Activated T-cell treated with anti-CD3 and anti-CD28 coated beads, Interleukin-2, amount 50 U/mL, for 48 hours (primary cell): ENCODE data around the gene STRBP.
"Not testable (repeated sequence)": the region's sequence is repeated elsewhere in the genome, so short reads cannot be mapped to it uniquely, and the experiment has no call there.

Experiments
- DNase-seq, 2 experiments: peaks; one replicate each; pipeline ENCODE4 v3.0.0-alpha.2; 2020

STRBP gene

GRCh38 chr9:123187131-123187530 is 81.3 kb downstream of the STRBP start:
- no peak for DNase-seq

DNA sequence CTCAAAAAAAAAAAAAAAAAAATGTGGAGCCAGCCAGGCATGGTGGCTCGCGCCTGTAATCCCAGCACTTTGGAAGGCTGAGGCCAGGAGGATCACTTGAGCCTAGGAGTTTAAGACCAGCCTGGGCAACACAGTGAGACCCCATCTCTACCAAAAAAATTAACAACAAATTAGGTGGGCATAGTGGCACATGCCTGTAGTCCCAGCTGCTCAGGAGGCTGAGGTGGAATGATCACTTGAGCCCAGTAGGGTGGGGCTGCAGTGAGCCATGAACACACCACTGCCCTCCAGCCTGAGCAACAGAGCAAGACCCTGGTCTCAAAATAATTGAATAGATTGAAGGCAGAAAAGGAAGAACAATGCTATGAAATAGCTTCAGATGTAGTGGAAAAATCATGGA is 82.4 kb downstream of the STRBP start:
- not testable (repeated sequence) for DNase-seq

DNA sequence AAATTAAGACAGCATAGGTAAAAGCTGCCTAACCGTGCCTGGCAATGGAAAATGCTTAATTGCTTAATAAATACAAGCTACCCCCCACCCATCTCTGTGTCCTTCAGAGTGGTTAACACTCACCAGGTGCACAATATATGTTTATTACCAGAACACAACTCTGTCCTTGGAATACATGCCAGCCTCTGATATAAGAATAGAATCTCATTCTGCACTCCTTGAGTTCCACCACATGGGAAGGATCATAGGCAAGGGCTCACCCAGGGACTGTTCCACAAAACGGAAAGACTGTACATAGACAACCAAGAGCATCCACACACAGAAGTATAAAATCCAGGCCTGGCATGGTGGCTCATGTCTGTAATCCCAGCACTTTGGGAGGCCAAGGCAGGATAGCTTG is 91.4 kb downstream of the STRBP start:
- no peak for DNase-seq

- DNase-seq, result no peak
Measured at GRCh38 chr9:123175854-123176629, 92.3 kb downstream of the STRBP start.

DNA sequence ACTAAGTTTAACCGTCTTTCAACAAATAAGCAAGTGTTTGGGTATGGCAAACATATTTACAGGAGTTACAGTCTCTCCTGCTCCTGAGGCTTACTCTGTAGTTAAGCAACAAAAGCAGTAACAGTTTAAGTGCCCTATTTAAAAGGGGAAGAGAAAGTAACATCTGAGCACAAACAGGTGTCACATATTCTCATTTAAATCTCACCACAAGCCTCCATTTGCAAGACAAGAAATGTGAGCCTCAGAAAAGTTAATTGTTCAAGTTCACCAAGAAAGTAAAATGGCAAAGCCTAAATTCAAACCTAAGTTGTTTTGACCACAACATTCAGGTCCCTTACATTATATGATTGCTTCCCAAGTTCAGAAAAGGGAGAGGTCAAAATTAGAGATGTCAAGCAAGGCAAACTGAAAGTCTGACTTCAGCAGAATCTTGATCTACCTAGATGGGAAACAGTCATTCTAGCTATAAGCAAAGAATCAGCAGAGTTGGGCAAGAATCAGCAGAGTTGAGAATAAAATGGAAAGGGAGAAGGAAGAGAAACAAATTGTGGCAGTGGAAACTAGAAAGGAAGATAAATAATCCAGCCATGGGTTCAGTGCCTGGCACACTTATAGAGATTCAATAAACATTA is 93.4 kb downstream of the STRBP start:
- no peak for DNase-seq

- DNase-seq, result no peak
Measured at GRCh38 chr9:123174079-123174478, 94.3 kb downstream of the STRBP start.

GRCh38 chr9:123169926-123170325 is 98.5 kb downstream of the STRBP start:
- no peak for DNase-seq

DNA sequence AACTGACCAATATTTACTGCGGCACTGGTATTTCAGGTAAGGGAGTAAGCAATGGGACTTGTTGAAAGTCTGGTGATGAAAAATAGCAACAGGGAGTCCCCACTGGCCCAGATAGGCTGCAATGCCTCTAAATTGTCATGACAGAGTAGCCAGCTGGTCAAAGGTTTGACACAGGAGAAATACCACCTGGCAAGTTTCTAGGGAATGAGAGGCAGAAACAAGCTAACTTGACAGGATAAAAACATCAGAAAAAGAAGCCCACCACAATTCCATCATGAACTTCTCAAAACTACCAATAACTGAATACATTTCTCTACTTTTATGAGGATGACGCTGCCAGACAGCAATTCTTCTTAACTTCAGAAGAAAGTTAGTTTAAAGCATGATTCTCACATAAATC is 99.8 kb downstream of the STRBP start:
- DNase-seq, result no peak

GRCh38 chr9:123167474-123167873 is 100.9 kb downstream of the STRBP start:
- DNase-seq, result no peak

DNA sequence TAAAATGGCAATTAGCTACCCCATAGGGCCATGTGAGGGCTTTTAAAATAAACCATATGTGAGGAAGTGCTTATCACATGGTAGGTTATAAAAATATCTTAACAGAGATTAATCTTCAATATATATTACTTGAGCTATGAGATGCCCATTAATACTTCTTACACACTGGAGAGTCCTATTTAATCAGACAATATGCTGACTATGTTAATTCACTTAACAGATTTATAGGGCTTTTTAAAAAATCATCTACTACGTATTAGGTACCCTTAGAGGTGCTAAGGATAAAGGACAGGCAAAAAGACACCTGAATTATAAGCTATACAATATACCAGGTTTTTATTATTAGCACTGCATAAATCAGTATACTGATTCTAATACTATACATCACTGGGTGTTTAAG is 102.6 kb downstream of the STRBP start:
- no peak for DNase-seq

DNA sequence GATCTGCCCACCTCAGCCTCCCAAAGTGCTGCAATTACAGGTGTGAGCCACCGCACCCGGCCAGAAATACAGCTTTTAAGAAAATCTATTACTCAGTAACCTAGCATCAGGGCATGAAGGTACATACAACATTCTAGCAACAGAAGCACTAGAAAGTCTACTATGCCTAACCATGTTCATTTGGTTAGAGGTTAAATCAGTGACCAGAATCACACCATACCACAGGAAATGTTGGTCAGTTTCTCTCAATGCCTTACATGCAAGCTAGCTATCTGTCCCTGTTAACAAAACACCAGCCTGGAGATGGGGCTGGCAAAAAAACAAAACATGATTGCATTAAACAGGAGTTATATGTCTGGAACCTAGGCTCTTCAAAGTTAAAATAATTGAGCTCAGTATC is 104.1 kb downstream of the STRBP start:
- no peak for DNase-seq

GRCh38 chr9:123162791-123163345 is 105.5 kb downstream of the STRBP start:
- no peak for DNase-seq

DNA sequence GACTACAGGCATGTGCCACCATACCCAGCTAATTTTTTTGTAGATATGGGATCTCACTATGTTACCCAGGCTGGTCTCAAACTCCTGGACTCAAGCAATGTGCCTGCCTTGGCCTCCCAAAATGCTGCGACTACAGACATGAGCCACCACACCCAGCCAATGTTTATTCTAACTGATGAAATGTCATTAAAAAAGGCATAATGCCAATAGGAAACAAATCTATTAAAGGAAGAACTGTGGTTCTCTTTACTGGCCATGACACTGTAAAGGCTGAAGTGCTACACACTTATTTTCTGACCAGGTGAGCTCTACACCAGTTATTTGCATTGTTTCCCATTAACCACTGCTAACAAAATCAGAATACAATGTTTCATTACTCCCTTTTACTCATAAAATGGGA is 106.0 kb downstream of the STRBP start:
- DNase-seq, result no peak

DNA sequence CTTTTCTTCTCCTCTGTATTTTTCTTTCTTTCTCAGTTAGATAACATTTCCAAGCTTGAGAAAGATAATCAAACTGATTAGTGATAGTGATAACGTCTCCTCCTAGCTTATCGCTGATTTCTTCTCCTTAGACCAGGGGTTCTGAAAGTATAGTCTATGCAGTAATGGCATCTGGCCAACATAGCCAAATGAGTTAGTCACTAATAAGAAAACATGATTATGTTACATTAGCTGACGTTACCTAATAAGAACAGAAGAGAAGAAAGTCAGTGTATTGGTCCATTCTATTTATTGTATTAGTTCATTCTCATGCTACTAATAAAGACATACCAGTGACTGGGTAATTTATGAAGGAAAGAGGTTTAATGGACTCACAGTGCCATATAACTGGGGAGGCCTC is 111.2 kb downstream of the STRBP start:
- DNase-seq, result no peak

DNA sequence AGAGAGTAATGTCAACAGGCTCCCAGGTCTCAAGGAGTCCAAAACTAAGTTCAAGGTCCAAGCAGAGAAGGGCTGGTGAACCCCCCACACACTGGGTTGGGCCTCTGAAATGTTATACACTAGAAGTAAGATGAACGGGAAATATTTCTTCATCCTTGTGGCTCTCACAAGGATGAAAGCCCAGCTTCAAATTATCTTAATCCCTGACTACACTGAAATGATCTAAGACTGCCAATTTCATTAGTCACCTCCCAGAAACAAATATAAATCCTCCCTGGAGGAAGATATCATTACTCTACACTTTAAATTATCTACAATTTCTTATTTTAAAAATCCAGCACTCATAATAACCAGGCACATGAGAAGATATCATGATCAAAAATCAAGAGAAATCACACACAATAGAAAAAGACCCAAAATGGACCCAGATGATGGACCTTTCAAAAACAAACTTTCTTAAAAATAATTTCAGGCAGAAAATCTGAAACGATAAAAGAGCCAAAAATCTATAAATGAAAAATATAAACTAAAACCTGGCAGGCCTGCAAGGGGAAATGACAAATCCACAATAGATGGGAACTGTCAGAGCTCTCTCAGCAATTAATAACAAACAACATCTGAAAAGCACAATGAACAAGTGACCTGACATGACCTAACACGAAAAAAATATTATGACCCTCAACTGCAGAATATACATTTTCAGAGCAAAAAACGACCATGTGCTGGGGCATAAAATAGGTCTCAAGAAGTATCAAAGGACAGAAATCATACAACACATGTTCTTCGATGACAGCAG is 117.5 kb downstream of the STRBP start:
- DNase-seq, result no peak

- no peak for DNase-seq
Measured at GRCh38 chr9:123149067-123149466, 119.3 kb downstream of the STRBP start.

GRCh38 chr9:123138163-123138562 is 130.2 kb downstream of the STRBP start:
- DNase-seq, result no peak

DNA sequence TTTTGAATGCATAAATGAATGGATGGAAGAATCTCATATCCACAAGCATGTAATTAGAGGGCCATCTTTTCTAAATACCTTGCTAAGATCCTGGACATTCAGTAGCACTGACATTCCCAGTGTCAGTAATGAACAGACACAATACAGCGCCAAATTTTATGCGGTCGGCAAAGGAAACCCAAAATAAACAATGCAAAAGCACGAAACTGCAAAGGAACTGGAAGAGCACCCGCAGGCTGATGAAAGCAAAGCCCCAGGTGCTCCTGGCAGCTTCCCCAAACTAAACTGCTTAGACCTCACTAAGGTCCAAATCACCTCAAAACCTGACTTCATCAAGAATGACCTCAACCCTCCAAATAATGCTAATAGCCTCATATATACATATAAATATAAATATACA is 133.0 kb downstream of the STRBP start:
- no peak for DNase-seq

DNA sequence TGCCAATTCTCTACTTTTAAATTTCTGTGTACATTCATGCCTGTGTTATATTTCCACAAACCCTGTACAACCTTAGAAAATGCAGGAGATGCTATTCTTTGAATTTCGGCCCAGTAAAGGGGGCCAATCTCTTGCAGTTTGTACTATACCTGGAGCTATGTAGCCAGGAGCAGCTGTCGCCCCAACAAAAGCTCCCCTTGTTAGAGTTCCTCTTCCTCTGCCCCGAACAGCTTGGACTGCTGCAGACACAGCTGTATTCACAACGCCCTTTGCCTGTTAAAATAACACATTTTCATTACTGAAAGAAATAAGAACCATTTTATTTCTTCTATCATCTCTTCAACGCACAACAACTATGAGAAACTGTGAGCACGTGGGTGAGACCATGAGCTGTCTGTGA is 135.7 kb downstream of the STRBP start:
- DNase-seq, result no peak

DNA sequence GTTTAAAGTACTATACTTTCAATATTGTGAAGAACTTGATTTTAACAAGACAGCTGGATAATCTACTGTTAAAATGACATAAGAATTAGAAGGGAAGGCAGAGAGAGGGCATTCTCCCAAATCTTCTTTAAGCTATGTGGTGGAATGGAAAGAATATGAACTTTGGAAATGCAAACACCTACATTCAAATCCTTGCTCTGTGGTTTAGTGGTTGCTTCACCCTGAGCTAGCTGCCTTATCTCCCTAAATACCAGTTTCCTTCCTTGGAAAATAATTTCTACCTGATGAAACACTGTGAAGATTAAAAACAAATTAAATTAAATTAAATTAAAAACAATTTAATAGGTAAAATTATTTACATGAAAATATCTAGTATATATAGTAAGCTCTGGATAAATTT is 136.4 kb downstream of the STRBP start:
- DNase-seq, result no peak

- DNase-seq, result no peak
Measured at GRCh38 chr9:123131258-123131657, 137.1 kb downstream of the STRBP start.

GRCh38 chr9:123129423-123129822 is 139.0 kb downstream of the STRBP start:
- DNase-seq, result no peak

GRCh38 chr9:123128591-123128990 is 139.8 kb downstream of the STRBP start:
- no peak for DNase-seq
